Aorta (tissue), 5 donors: ENCODE measurements around the gene ABCA3. TPM values are rescaled to one million over a fixed set of nuclear protein-coding genes. Genes with fewer than 3 reads are reported as not detected.
A peak's percentile ranks its signal among the peaks of the same experiment; 100 is the strongest.

Experiments
- ATAC-seq: fragments of 200-7000 bp; cut with Tn5 transposase; one replicate; pipeline ENCODE4 v1.9.1; 2022; ENCODE audit warnings: moderate library complexity; ENCODE audit not compliant: low FRiP score
- DNase-seq, 2 donors: peaks; one replicate each; pipeline ENCODE4 v3.0.0-alpha.2; 2020
- H3K27ac ChIP-seq, 2 donors: one replicate each; pipeline ENCODE4 v1.5.1; 2013; ENCODE audit warnings: low read length in 2 of 2, mild to moderate bottlenecking in 2 of 2, moderate library complexity in 2 of 2, control low read depth in 1 of 2, inconsistent platforms in 1 of 2, low read depth in 1 of 2
- H3K27me3 ChIP-seq, 2 donors: one replicate each; pipeline ENCODE4 v1.6.1; 2013; ENCODE audit warnings: control low read depth in 1 of 2, low read length in 1 of 2, mild to moderate bottlenecking in 1 of 2, moderate library complexity in 1 of 2; ENCODE audit not compliant: insufficient read depth in 2 of 2, control insufficient read depth in 1 of 2
- H3K36me3 ChIP-seq, 2 donors: one replicate each; pipeline ENCODE4 v1.6.1; 2013; ENCODE audit warnings: control low read depth in 1 of 2, low read length in 1 of 2, mild to moderate bottlenecking in 1 of 2; ENCODE audit not compliant: insufficient read depth in 2 of 2, control insufficient read depth in 1 of 2
- H3K4me1 ChIP-seq, 2 donors: one replicate each; pipeline ENCODE4 v1.6.1; 2013; ENCODE audit warnings: low read length in 2 of 2, control low read depth in 1 of 2, mild to moderate bottlenecking in 1 of 2, moderate library complexity in 1 of 2; ENCODE audit not compliant: insufficient read depth in 2 of 2, control insufficient read depth in 1 of 2
- H3K4me3 ChIP-seq, 2 donors: one replicate each; pipeline ENCODE4 v1.5.1; 2013; ENCODE audit warnings: low read length in 2 of 2, control low read depth in 1 of 2, mild to moderate bottlenecking in 1 of 2
- H3K9me3 ChIP-seq: one replicate; pipeline ENCODE4 v1.6.1; 2013; ENCODE audit warnings: mild to moderate bottlenecking, low read length; ENCODE audit not compliant: control insufficient read depth
- WGBS, 2 donors: extraction: QIAGEN DNeasy Blood & Tissue Kit; methylation state at CpG; one replicate each; pipeline ENCODE4 v1.1.7; 2013; 5-methylcytosine and 5-hydroxymethylcytosine counted together
- intact Hi-C, 2 donors: fragments of 100-400 bp; cut with DNase I; formaldehyde crosslinking; loops; one replicate each; pipeline versions ENCODE4 v1.14.2 to v1.15.0; 2022
- polyA plus RNA-seq, 2 donors: library from polyadenylated mRNA; stranded (reverse); fragments of 200-250 nt; gene quantifications; one replicate each; pipeline ENCODE4 v1.2.3, GENCODE V29; 2013
- total RNA-seq, 2 donors: library from RNA; stranded (reverse); fragmentation: NEBNext Ultra II Directional; extraction: Animal tissue kit (Norgen Biotek cat#: 25700); gene quantifications; one replicate each; pipeline ENCODE4 v1.2.1, GENCODE V29; 2021
- donor health status: healthy with polysubstance abuse.
- donor health status: Bipolar disorder and iron deficiency.
- donor health status: DM: no; HTN: no; CAD: no.
- donor health status: DM: no; HTN: no; CAD: no.
- donor health status: DM: yes; HTN: yes; CAD: no.

ABCA3 gene
- total and polyA plus RNA-seq, 4 donors, result 2.6 to 19.3 (median 9.7) TPM

- H3K27ac ChIP-seq, result peak within 1 kb of the TSS in 1 of 2 donors; percentile 73
- peak within 1 kb of the TSS; percentile 79 to 98 for H3K4me3 ChIP-seq
- intact Hi-C loops, result loop anchor here (2.0 to 10.0 kb wide), 2 partner anchors 29 to 97 kb away; partner anchors contain the start of genes E4F1 (in 1 of the 2) and TRAF7 (in 1 of the 2)
- no peaks in the 10 kb centered on the region for H3K4me1 ChIP-seq
- ATAC-seq (peak; percentile 98), DNase-seq (peak; percentile 98 to 99)
- WGBS, 2 donors, result 1% methylated on average over 52 to 88 of the region's 88 CpGs
- no peaks in the 10 kb centered on the region for H3K27me3 ChIP-seq
- peaks cover 5 to 6% of the 10 kb centered on the region in 2 donors for H3K36me3 ChIP-seq
- H3K9me3 ChIP-seq, result no peaks in the 10 kb centered on the region
Measured at GRCh38 chr16:2251296-2252111, 89.0 kb downstream of the ABCA3 start, which contains the start of gene ECI1. Gene ECI1, minus strand, starts transcription at chr16:2251587. Its CDS starts 21 bp downstream, at chr16:2251566.

DNA sequence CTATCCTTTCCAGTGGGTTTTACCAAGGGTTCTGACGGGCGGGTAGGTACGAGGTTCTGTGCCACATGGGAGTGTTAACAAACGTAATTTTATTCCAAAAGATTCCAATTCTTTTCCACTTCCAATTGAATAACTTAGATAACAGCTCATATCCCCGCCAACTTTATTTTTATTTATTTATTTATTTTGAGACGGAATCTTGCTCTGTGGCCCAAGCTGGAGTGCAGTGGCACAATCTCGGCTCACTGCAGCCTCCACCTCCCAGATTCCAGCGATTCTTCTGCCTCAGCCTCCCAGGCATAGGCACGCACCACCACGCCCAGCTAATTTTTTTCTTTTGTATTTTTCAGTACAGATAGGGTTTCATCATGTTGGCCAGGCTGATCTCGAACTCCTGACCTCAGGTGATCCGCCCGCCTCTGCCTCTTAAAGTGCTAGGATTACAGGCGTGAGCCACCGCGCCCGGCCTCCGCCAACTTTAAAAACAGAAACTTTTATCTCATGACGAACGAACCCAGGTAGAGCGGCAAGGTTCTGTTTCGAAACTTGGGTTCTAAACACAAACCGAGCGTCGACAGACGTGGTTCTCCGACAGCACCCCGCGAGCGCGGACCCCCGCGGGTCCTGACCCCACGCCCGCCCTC is 89.8 kb downstream of the ABCA3 start:
- H3K27me3 ChIP-seq, result no peaks in the 10 kb centered on the region
- no peaks in the 10 kb centered on the region for H3K4me1 ChIP-seq
- H3K27ac ChIP-seq, result peak overlapping the region in 1 of 2 donors; percentile 73
- 2% methylated on average over 32 to 35 of the region's 35 CpGs for WGBS, 2 donors
- H3K4me3 ChIP-seq, result peak overlapping the region; percentile 79 to 98
- no peak for DNase-seq
- intact Hi-C loops, result loop anchor here (2.0 to 10.0 kb wide), 2 partner anchors 28 to 96 kb away; partner anchors contain the start of genes E4F1 (in 1 of the 2) and TRAF7 (in 1 of the 2)
- H3K9me3 ChIP-seq, result no peaks in the 10 kb centered on the region
- ATAC-seq, result no peak
- H3K36me3 ChIP-seq, result peaks cover 3 to 6% of the 10 kb centered on the region in 2 donors

DNA sequence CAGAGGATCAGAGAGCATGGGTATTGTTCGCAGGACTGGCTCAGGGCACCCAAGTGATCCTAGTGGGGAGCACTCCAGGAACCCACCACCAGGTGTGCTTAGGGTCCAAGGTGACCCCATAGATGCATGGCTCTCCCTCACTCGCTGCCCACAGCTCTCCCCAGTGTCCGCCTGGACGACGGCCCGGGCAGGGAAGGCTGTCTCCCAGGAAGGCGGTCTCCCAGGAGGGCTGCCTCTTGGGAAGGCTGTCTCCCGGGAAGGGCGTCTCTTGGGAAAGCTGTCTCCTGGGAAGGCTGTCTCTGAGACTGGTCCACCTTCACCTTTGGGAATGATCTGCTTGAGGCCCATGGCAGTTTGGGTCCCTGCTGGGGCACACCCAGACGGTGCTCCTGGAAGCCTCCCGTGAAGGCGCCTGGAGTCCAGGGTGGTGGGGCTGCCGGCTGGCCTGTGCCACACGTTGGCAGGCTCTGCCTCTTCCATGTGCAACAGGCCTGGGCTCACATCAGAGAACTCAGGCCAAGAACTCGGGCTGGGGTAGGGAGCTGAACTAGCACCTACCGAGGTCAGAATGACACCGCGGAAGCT is 94.1 kb downstream of the ABCA3 start:
- no peak for ATAC-seq
- Histone ChIP-seq H3K4me1 (no peaks in the 10 kb centered on the region), H3K27ac (no peak overlapping the region), H3K27me3 (no peaks in the 10 kb centered on the region), H3K36me3 (peaks cover 0 to 3% of the 10 kb centered on the region in 2 donors), H3K9me3 (no peaks in the 10 kb centered on the region), H3K4me3 (no peak overlapping the region)
- WGBS, 2 donors, result 80 to 88% methylated on average over 18 of the region's 18 CpGs
- intact Hi-C loops, result no loop called here
- no peak for DNase-seq

GRCh38 chr16:2244926-2245795 is 95.4 kb downstream of the ABCA3 start:
- peaks cover 0 to 3% of the 10 kb centered on the region in 2 donors for H3K36me3 ChIP-seq
- intact Hi-C loops, result no loop called here
- no peak for ATAC-seq
- no peaks in the 10 kb centered on the region for H3K4me1 ChIP-seq
- WGBS, 2 donors, result 94% methylated on average over 30 of the region's 30 CpGs
- no peaks in the 10 kb centered on the region for H3K9me3 ChIP-seq
- H3K27me3 ChIP-seq, result no peaks in the 10 kb centered on the region
- DNase-seq, result no peak
- H3K4me3 ChIP-seq, result no peak overlapping the region
- H3K27ac ChIP-seq, result no peak overlapping the region

GRCh38 chr16:2244301-2244700 is 96.2 kb downstream of the ABCA3 start:
- no peak overlapping the region for H3K4me3 ChIP-seq
- intact Hi-C loops, result no loop called here
- peaks cover 0 to 3% of the 10 kb centered on the region in 2 donors for H3K36me3 ChIP-seq
- no peaks in the 10 kb centered on the region for H3K9me3 ChIP-seq
- H3K4me1 ChIP-seq, result no peaks in the 10 kb centered on the region
- WGBS, 2 donors, result 70 to 79% methylated on average over 17 of the region's 17 CpGs
- no peaks in the 10 kb centered on the region for H3K27me3 ChIP-seq
- DNase-seq (no peak), ATAC-seq (no peak)
- H3K27ac ChIP-seq, result no peak overlapping the region

GRCh38 chr16:2243781-2244180 is 96.7 kb downstream of the ABCA3 start:
- no peak for DNase-seq
- intact Hi-C loops, result no loop called here
- H3K9me3 ChIP-seq, result no peaks in the 10 kb centered on the region

DNA sequence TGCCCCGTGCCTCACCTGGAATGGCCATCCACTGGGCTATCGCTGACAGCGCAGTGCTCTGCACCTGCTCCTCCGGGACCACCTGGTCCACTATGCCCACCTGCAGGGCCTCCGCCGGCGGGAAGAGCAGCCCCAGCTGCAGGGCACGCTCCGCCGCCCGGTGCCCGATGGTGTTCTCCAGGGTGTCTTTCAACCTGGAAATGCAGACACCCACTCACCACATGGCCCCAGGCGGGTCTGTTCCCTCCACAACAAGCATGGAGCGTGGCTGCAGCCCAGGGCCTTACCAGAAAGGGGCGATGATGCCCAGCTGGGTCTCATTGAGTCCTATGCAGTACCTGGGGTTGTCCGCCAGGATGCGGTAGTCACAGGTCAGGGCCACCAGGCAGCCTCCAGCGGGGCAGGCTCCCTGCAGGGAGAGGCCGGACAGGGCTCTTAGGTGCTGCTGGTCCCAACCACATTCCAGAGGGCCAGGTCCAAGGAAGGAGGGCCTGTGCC is 97.4 kb downstream of the ABCA3 start:
- intact Hi-C loops, result no loop called here
- Histone ChIP-seq H3K4me1 (no peaks in the 10 kb centered on the region), H3K27ac (no peak overlapping the region), H3K27me3 (no peaks in the 10 kb centered on the region), H3K9me3 (no peaks in the 10 kb centered on the region), H3K4me3 (no peak overlapping the region), H3K36me3 (peaks cover 0 to 3% of the 10 kb centered on the region in 2 donors)
- ATAC-seq (no peak), DNase-seq (no peak)
- 94 to 98% methylated on average over 19 of the region's 19 CpGs for WGBS, 2 donors

More at GRCh38 chr16:2243781-2244180, 96.7 kb downstream of the ABCA3 start:
- no peak overlapping the region for H3K4me3 ChIP-seq
- 95 to 96% methylated on average over 11 of the region's 11 CpGs for WGBS, 2 donors
- no peak overlapping the region for H3K27ac ChIP-seq
- H3K27me3 ChIP-seq, result no peaks in the 10 kb centered on the region
- peaks cover 0 to 3% of the 10 kb centered on the region in 2 donors for H3K36me3 ChIP-seq
- no peaks in the 10 kb centered on the region for H3K4me1 ChIP-seq
- ATAC-seq, result no peak

DNA sequence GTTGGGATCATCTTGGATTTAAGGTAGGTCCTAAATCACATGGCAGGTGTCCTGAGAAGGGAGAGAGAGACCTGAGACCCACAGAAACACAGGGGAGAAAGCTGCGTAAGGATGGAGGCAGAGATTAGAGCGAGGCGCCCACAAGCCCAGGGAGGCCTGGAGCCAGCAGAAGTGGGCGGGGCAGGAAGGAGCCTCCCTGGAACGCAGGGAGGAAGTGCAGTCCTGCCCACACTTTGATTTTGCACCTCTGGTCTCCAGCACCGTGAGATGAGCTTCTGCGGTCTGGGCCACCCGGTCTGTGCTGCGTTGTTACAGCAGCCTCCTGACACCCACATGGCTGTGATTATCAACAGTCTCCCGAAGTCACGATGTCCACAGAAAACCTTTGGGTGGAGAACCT is 97.9 kb downstream of the ABCA3 start:
- DNase-seq (no peak), ATAC-seq (no peak)
- no peak overlapping the region for H3K4me3 ChIP-seq
- intact Hi-C loops, result no loop called here
- H3K27ac ChIP-seq, result no peak overlapping the region
- H3K9me3 ChIP-seq, result no peaks in the 10 kb centered on the region
- WGBS, 2 donors, result 86 to 89% methylated on average over 11 of the region's 11 CpGs
- H3K27me3 ChIP-seq, result no peaks in the 10 kb centered on the region
- H3K4me1 ChIP-seq, result no peaks in the 10 kb centered on the region
- H3K36me3 ChIP-seq, result peaks cover 0 to 3% of the 10 kb centered on the region in 2 donors
